Smooth muscle cell (in vitro differentiated cells): ENCODE measurements around the gene HOXA9. TPM values are rescaled to one million over a fixed set of nuclear protein-coding genes. Genes with fewer than 3 reads are reported as not detected.

Source experiments
- DNase-seq: peaks from one replicate; lab custom pipeline; 2025; ENCODE audit not compliant: unreplicated experiment; lab: John Stamatoyannopoulos, UW
- H2AFZ ChIP-seq: fragments of 200-600 bp; sonication (generic); 2 replicates; pipeline ENCODE4 v1.6.0; 2016; ENCODE audit warnings: antibody characterized with exemption, low read depth, mild to moderate bottlenecking
- H3F3A ChIP-seq: fragments of 200-600 bp; sonication (generic); 2 replicates; pipeline ENCODE4 v1.6.0; 2017; ENCODE audit warnings: antibody characterized with exemption, low read depth
- H3K27ac ChIP-seq: fragments of 200-600 bp; sonication (generic); 2 replicates; pipeline ENCODE4 v1.5.1; 2016; ENCODE audit warnings: low read depth, mild to moderate bottlenecking
- H3K27me3 ChIP-seq: fragments of 200-600 bp; sonication (generic); 2 replicates; pipeline ENCODE4 v1.6.1; 2016; ENCODE audit warnings: low read depth, mild to moderate bottlenecking
- H3K36me3 ChIP-seq: fragments of 200-600 bp; sonication (generic); 2 replicates; pipeline ENCODE4 v1.5.1; 2016; ENCODE audit warnings: low read depth
- H3K4me1 ChIP-seq: fragments of 200-600 bp; sonication (generic); 2 replicates; pipeline ENCODE4 v1.5.1; 2016; ENCODE audit warnings: low read depth
- H3K4me2 ChIP-seq: fragments of 200-600 bp; sonication (generic); 2 replicates; pipeline ENCODE4 v1.6.0; 2016; ENCODE audit warnings: mild to moderate bottlenecking
- H3K4me3 ChIP-seq: fragments of 200-600 bp; sonication (generic); 2 replicates; pipeline ENCODE4 v1.5.1; 2016; ENCODE audit warnings: mild to moderate bottlenecking
- H3K79me2 ChIP-seq: fragments of 200-600 bp; sonication (generic); 2 replicates; pipeline ENCODE4 v1.6.0; 2016; ENCODE audit warnings: low read depth, mild to moderate bottlenecking
- H3K9ac ChIP-seq: fragments of 200-600 bp; sonication (generic); 2 replicates; pipeline ENCODE4 v1.6.0; 2016; ENCODE audit warnings: low read depth
- H3K9me3 ChIP-seq: fragments of 200-600 bp; sonication (generic); replicated peaks from 2 replicates; pipeline ENCODE4 v1.5.1; 2016; ENCODE audit warnings: low read depth
- H4K20me1 ChIP-seq: fragments of 200-600 bp; sonication (generic); 2 replicates; pipeline ENCODE4 v1.6.0; 2016; ENCODE audit warnings: low read depth
- CTCF ChIP-seq: fragments of 200-600 bp; sonication (generic); IDR thresholded peaks from 2 replicates; pipeline ENCODE4 v1.5.1; 2017; ENCODE audit warnings: borderline replicate concordance, mild to moderate bottlenecking, antibody characterized with exemption; ENCODE audit not compliant: insufficient read depth, poor library complexity, severe bottlenecking
- WGBS: methylation state at CpG from one replicate; pipeline ENCODE4 v1.1.7; 2016; ENCODE audit warnings: low lambda C conversion rate; 5-methylcytosine and 5-hydroxymethylcytosine counted together
- polyA plus RNA-seq: library from polyadenylated mRNA; unstranded; fragments of >200 nt; fragmentation: Nextera tagmentation; extraction: Ambion mirVana; gene quantifications from 2 replicates; pipeline ENCODE4 v1.2.1, GENCODE V29; 2016
- total RNA-seq: library from RNA; depleted of rRNA; stranded (reverse); fragments of >200 nt; gene quantifications from 2 replicates; pipeline ENCODE4 v1.2.3, GENCODE V29; 2014

HOXA9 gene
- total and polyA plus RNA-seq, 2 experiments from 2014 or later, result 12.6 to 35.8 TPM

- Histone ChIP-seq H3K79me2 (peaks cover 69% of the 10 kb centered on the region), H3K36me3 (no peaks in the 10 kb centered on the region), H3K4me3 (peak overlapping the region; percentile 56), H3K27me3 (peaks cover 33% of the 10 kb centered on the region), H3F3A (peaks cover 8% of the 10 kb centered on the region), H3K9ac (no peak overlapping the region), H2AFZ (peak overlapping the region; percentile 71), H3K9me3 (no peaks in the 10 kb centered on the region), H3K4me1 (peaks cover 8% of the 10 kb centered on the region), H4K20me1 (peaks cover 2% of the 10 kb centered on the region), H3K27ac (no peak overlapping the region), H3K4me2 (peak overlapping the region; percentile 86)
- WGBS, result 60% methylated on average over 4 of the region's 4 CpGs
- DNase-seq, result no peak
- TF ChIP-seq CTCF, result no peak
Observed at GRCh38 chr7:27203964-27204594, 38.7 kb upstream of the HOXA9 start.

- H3K27me3 ChIP-seq, result peaks cover 33% of the 10 kb centered on the region
Observed at GRCh38 chr7:27203365-27203953, 38.1 kb upstream of the HOXA9 start.

DNA sequence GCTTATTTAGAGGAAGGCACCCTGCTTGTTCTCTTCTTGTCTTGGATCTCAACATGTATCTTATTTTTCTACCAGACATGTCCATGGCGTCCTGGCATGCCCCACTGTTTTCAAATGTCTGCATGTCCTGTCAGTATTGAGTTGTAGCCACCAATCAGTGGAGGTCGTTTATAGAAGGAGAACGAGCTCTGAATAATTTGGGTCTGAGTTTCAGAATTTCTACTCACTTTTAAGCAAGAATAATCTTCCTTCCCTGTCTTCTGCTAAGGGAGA is 37.5 kb upstream of the HOXA9 start:
- peak overlapping the region; percentile 56 for H3K4me3 ChIP-seq

More at GRCh38 chr7:27203365-27203953, 38.1 kb upstream of the HOXA9 start:
- peak overlapping the region; percentile 39 for H2AFZ ChIP-seq
- DNase-seq, result no peak
- no peak overlapping the region for H3K27ac ChIP-seq
- no peak for TF ChIP-seq CTCF
- H3K4me2 ChIP-seq, result peak overlapping the region; percentile 86
- no peak overlapping the region for H3K9ac ChIP-seq
- peaks cover 75% of the 10 kb centered on the region for H3K79me2 ChIP-seq
- no peaks in the 10 kb centered on the region for H3K9me3 ChIP-seq
- H4K20me1 ChIP-seq, result peaks cover 8% of the 10 kb centered on the region
- H3F3A ChIP-seq, result peaks cover 8% of the 10 kb centered on the region
- H3K4me3 ChIP-seq, result peak overlapping the region; percentile 56
- H3K36me3 ChIP-seq, result no peaks in the 10 kb centered on the region
- peaks cover 8% of the 10 kb centered on the region for H3K4me1 ChIP-seq
- 47% methylated on average over 10 of the region's 10 CpGs for WGBS

More for the DNA sequence above, 37.5 kb upstream of the HOXA9 start:
- 23% methylated on average over 3 of the region's 3 CpGs for WGBS
- peak overlapping the region; percentile 39 for H2AFZ ChIP-seq
- H3K27me3 ChIP-seq, result peaks cover 33% of the 10 kb centered on the region
- peaks cover 8% of the 10 kb centered on the region for H3F3A ChIP-seq
- H3K9me3 ChIP-seq, result no peaks in the 10 kb centered on the region
- peaks cover 82% of the 10 kb centered on the region for H3K79me2 ChIP-seq
- H3K9ac ChIP-seq, result no peak overlapping the region
- peak overlapping the region; percentile 86 for H3K4me2 ChIP-seq
- peaks cover 4% of the 10 kb centered on the region for H3K4me1 ChIP-seq
- peaks cover 15% of the 10 kb centered on the region for H4K20me1 ChIP-seq
- no peaks in the 10 kb centered on the region for H3K36me3 ChIP-seq
- H3K27ac ChIP-seq, result no peak overlapping the region
- no peak for TF ChIP-seq CTCF
- DNase-seq, result no peak
